ENCODE measurements around the gene PMPCA. TPM values are rescaled to one million over a fixed set of nuclear protein-coding genes. Genes with fewer than 3 reads are reported as not detected.

The PMPCA gene
- total and polyA plus RNA-seq, 2 of the 13 experiments (the other 11 are each of a cell fraction or from before 2014, with no cell fraction given), result 70.2 to 88.4 TPM

DNA sequence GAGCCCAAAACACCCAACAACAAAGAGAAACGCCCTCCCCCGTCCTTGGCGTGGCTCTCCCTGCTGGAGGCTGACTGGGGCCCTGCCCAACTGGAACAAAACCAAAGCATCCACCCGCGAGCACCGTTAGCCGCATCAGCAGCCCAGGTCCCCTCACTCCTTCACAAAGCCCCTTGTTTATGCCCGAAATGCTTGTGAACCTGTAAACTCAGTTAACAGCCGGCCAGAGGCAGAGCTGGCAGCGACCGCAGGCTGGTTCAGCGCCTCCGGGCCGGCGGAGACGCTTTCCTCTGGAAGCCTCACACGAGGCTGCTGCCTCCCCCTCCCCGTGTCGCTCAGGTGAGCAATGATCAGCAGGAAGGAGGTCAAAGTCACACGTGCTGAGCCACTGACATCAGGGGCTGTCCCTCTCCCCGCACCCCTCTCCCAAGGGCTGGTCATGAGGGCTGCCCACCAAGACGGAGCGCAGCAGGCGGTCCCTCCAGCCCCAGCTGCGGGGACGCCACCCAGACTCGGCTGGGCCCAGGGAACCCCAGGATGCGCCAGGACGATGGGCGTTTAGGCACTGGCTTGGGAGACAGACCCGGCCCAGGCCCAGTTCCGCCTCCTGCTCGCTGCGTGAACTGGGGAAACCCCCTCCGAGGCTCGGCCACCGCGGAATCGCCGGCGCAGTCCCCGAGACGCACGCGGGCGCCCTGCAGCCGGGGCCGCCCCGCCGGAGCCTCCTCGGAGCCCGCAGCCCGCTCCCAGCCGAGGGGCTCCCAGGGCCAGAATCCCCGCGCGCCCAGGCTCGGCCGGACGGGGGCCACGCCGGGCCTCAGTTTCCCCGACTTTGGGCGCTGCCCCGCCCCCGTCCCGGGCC is 11.1 kb upstream of the PMPCA start (continued):
- 0 out of 2 replicates have a peak, but pooled peaks have one; percentile 19 for TF ChIP-seq CREBL2 (CRISPR knock-in tag; IDR thresholded peaks at IDR 0.05; ENCODE audit: borderline replicate concordance)
- no peak for TF ChIP-seq SUZ12 (IDR thresholded peaks at IDR 0.05; ENCODE audit: low read depth, low read length)
- TF ChIP-seq, protein P1, sequence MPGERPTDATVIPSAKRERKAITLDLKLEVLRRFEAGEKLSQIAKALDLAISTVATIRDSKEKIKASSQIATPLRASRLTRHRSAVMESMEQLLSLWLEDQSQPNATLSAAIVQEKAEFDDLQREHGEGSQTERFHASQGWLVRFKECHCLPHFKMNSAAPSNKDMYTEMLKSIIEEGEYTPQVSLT (CRISPR knock-in tag; IDR thresholded peaks at IDR 0.05; ENCODE audit: borderline replicate concordance, low read depth), result 0 out of 2 replicates have a peak, but pooled peaks have one; percentile 45
- no peak for TF ChIP-seq ZNF850 (CRISPR knock-in tag; conservative IDR thresholded peaks at IDR 0.05)
- no peak for TF ChIP-seq MEIS1 (CRISPR knock-in tag; IDR thresholded peaks at IDR 0.05; ENCODE audit: borderline replicate concordance)
- TF ChIP-seq TFAP4 (IDR thresholded peaks at IDR 0.05; ENCODE audit: borderline replicate concordance, low read depth), result no peak
- TF ChIP-seq ZBTB37 (CRISPR knock-in tag; IDR thresholded peaks at IDR 0.05), result no peak
- TF ChIP-seq ARNT2 (CRISPR knock-in tag; IDR thresholded peaks at IDR 0.05; ENCODE audit: low read depth), result peak; percentile 85; the same call in 1 of the 2 replicates
- TF ChIP-seq, protein P2, sequence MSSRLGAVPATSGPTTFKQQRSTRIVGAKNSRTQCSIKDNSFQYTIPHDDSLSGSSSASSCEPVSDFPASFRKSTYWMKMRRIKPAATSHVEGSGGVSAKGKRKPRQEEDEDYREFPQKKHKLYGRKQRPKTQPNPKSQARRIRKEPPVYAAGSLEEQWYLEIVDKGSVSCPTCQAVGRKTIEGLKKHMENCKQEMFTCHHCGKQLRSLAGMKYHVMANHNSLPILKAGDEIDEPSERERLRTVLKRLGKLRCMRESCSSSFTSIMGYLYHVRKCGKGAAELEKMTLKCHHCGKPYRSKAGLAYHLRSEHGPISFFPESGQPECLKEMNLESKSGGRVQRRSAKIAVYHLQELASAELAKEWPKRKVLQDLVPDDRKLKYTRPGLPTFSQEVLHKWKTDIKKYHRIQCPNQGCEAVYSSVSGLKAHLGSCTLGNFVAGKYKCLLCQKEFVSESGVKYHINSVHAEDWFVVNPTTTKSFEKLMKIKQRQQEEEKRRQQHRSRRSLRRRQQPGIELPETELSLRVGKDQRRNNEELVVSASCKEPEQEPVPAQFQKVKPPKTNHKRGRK (CRISPR knock-in tag; IDR thresholded peaks at IDR 0.05), result no peak
- no peak for TF ChIP-seq EZH2 (conservative IDR thresholded peaks at IDR 0.05; ENCODE audit: low read depth, low read length)
- TF ChIP-seq, protein P3, sequence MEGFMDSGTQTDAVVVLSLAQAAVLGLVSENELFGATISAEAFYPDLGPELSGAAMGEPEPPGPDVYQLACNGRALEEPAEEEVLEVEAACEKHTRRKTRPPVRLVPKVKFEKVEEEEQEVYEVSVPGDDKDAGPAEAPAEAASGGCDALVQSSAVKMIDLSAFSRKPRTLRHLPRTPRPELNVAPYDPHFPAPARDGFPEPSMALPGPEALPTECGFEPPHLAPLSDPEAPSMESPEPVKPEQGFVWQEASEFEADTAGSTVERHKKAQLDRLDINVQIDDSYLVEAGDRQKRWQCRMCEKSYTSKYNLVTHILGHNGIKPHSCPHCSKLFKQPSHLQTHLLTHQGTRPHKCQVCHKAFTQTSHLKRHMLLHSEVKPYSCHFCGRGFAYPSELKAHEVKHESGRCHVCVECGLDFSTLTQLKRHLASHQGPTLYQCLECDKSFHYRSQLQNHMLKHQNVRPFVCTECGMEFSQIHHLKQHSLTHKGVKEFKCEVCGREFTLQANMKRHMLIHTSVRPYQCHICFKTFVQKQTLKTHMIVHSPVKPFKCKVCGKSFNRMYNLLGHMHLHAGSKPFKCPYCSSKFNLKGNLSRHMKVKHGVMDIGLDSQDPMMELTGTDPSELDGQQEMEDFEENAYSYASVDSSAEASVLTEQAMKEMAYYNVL (CRISPR knock-in tag; IDR thresholded peaks at IDR 0.05; ENCODE audit: borderline replicate concordance), result no peak
- no peak for TF ChIP-seq ZBTB34 (CRISPR knock-in tag; IDR thresholded peaks at IDR 0.05)
- 0 out of 2 replicates have a peak, but pooled peaks have one; percentile 19 for TF ChIP-seq GABPA (IDR thresholded peaks at IDR 0.05; ENCODE audit: low read depth, low read length)
- no peak for TF ChIP-seq GABPA (CRISPR knock-in tag; IDR thresholded peaks at IDR 0.05; ENCODE audit: low read depth)
- 0 out of 2 replicates have a peak, but pooled peaks have one; percentile 2 for TF ChIP-seq ZNF431 (CRISPR knock-in tag; IDR thresholded peaks at IDR 0.05; ENCODE audit: borderline replicate concordance, low read depth)
- TF ChIP-seq NR2C2 (CRISPR knock-in tag; IDR thresholded peaks at IDR 0.05; ENCODE audit: borderline replicate concordance), result 0 out of 2 replicates have a peak, but pooled peaks have one; percentile 1
- no peak for TF ChIP-seq KAT8 (CRISPR knock-in tag; IDR thresholded peaks at IDR 0.05)
- TF ChIP-seq TFDP2 (CRISPR knock-in tag; IDR thresholded peaks at IDR 0.05), result no peak

All from HepG2 (cell line).